Fibroblast of skin of left biceps (primary cell): ENCODE data around the gene NEMP1.
"Not testable (repeated sequence)": the region's sequence is repeated elsewhere in the genome, so short reads cannot be mapped to it uniquely, and the experiment has no call there.

ENCODE experiments used
- DNase-seq, 2 experiments: peaks; one replicate each; pipeline ENCODE4 v3.0.0-alpha.2; 2013; ENCODE audit warnings: low read depth in 2 of 2

Gene NEMP1, protein sequence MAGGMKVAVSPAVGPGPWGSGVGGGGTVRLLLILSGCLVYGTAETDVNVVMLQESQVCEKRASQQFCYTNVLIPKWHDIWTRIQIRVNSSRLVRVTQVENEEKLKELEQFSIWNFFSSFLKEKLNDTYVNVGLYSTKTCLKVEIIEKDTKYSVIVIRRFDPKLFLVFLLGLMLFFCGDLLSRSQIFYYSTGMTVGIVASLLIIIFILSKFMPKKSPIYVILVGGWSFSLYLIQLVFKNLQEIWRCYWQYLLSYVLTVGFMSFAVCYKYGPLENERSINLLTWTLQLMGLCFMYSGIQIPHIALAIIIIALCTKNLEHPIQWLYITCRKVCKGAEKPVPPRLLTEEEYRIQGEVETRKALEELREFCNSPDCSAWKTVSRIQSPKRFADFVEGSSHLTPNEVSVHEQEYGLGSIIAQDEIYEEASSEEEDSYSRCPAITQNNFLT

DNA sequence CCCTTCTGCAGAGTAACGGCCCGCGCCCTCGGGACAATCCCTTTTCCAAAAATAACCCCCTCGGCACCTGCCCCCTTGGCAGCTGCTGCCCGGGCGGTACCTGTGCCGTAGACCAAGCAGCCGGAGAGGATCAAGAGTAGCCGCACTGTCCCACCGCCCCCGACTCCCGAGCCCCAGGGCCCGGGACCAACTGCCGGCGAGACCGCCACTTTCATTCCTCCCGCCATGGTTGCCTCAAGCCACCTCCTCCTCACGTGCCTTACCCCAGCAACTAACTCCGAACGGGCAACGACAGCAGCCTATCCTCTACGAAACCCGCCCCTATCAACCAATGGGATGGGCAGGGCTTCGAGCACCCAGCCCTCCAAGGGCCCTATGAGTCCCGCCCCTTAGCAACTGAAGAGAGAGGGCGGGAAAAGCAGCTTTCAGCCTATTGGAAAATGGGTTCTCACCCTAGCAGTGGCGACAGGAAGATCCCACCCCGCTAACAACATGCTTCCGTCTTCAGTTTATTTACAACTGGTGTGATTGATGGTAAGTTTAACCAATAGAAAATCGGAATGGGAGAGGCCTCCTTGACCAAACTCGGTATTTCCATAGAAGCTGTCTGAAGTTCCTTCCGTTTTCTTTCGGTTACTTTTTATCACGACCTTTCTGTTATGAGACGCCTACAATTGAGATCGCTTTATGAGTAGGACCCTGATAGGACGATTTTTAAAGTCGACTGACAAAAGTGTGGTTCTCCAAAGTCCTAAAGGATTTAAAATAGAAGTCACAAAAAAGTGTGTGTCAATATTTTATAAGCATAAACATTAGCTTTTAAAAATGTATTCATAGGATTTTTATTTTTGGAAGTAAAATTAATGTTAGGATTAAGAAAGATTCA is at the start of gene NEMP1:
Gene NEMP1, minus strand, starts transcription at position 273 of the 886 bp plus-strand sequence. Its CDS starts 46 bp downstream, at position 227.
- peak; percentile 100 for DNase-seq

DNA sequence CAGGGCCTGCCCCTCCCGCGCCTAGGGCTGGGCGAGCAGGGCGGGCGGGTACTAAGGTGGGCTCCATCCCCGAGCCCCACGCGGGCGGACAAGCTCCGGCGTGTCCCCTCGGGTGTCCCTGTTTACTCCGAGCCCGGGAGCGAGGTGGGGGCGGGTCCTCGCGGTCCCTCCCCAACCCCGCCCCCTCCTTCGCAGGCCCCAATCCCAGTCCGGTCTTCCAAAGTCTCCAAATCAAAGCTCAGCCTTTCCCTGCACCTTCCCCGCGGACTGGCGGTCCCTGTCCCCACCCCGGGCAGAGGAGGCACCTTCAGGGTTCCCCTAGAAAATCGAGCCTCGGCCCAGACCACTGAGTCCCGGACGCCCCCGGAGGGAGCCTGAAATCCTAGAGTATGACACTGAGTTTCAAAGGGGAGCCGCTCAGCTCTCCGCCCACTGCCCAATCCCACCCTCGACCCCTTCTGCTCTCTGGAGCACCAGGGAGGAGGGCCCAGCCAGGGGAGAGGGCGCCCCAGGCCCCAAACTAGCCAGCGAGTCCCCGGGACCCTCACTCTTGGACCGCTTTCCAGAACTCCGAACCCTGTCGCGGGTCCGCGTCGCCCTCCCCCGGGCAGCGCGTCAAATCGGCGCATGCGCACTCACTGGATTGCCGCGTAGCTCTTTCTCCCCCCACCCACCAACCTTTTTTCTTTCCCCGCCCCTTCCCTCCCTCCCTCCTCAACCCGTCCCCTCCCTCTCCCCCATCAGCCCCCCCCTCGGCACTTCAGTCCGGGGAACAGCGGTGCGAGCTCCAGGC is 49.3 kb upstream of the NEMP1 start, which contains the start of gene LRP1:
Gene LRP1, plus strand, starts transcription at position 758 of the 793 bp plus-strand sequence. CDS start 482 bp downstream, outside the sequence.
- no peak for DNase-seq

DNA sequence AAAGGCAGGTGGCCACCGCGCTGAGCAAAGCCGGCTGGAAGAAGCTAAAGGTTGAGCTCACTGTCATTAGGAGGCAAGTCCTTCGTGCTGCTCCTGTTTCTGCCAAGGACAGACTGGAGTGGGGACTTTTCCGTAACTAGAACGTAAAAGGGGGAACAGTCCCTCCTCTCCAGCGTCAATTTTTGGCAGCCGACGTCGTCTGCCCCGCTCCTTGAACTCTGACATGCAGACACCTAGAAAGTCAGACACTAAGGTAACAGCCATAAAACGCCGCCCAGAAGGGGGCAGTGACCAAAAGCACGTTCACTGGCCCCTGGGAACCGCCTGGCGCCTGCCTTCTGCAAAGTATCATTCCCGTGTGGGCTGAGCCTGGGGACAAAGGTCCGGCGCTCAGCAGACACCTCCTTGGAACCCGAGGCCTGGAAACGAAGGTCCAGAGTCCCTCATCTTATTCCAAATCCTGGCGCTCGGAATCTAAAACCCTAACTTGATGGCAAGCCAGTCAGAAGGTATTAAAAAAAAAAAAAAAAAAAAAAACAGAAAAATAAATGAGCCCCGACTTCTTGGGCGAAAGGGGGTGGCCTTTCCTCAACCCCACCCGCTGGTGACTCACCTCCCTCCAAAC is 48.6 kb upstream of the NEMP1 start:
- DNase-seq: no peak

DNA sequence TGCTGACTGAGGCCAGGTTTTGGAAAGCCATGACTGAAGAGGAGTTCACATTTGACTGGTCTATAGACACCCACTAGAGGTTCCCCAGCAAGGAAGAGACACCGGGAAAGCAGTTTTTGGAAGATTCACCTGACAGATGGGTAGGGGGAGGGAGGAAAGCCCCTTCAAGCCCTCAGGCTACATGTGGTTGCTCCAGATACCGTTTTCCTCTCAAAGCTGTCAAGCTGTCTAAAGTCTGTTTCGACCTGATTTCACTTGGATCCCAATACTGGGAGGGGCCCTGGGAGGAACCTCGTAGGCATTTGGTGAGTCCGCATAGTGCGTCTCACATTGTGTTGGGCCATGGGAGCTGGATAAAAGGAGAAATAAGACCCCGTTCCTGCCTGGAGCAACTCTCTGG is 48.0 kb upstream of the NEMP1 start:
- DNase-seq: no peak

DNA sequence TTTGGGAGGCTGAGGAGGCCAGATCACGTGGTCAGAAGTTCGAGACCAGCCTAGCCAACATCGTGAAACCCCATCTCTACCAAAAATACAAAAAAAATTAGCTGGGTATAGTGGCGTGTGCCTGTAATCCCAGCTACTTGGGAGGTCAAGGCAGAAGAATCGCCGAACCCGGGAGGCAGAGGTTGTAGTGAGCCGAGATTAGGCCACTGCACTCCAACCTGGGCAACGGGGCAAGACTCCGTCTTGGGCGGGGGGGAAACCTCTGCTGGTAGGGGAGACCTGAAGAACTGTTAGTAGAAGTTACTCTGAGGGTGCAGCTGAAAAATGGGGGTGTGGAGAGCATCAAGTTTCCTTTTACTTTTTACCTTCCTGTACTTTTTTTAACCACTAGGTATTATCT is 47.5 kb upstream of the NEMP1 start:
- DNase-seq: no peak

DNA sequence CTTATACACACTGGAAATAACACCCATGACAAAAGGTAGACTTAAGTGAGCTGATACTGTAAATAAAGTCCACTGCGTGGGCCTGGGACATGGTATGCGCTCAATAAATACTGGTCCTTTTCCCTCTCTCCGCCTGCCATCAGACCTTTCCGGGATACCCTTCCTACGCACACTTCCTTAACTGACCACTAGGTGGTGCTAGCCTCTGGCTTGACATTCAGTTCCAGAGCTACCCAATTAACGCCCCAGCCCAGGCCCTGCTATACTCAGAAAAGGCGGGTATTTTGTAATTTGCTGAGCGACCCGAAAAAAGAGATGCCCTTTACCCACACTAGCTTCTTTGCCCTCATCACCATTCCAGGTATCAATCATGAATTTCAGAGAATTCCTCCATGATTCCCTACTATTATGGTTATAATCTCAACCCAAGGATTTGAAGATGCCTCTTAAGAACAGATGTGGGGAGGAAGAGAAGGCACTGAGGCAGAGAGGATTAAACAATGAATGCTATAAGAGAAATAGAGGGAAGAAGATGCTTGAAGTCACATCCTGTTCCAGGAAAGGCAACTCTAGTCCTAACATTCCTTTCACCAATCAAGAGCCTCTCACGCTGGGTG is 45.8 kb upstream of the NEMP1 start:
- DNase-seq: no peak

DNA sequence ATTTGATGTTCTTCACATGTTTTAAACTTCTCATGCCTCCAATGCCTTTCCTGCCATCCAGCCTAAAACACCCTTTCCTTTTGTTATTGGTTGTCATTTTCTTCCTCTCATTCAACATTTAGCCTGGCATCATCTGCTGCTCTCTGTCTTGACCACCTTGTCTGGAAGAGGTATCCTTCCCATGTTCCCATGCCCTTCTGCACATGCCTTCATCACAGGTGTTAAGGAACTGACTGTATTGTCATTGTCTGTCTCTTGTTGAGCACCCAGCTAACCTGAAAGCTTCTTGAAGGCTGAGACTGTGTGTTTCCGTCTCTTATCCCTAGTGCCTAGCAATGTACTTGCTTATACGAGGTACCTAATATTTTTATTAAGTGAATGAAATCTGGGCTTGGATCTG is 45.2 kb upstream of the NEMP1 start:
- DNase-seq: no peak

DNA sequence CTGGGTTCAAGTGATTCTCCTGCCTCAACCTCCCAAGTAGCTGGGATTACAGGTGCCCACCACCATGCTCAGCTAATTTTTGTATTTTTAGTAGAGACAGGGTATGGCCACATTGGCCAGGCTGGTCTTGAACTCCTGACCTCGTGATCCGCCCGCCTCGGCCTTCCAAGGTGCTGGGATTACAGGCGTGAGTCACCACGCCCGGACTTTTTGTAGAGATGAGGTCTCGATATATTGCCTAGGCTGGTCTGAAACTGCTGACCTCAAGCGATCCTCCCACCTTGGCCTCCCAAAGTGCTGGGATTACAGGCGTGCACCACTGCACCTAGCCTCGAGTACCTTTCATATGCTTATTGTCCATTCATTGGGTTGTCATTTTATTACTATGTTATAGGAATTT is 42.1 kb upstream of the NEMP1 start:
- not testable (repeated sequence) for DNase-seq

DNA sequence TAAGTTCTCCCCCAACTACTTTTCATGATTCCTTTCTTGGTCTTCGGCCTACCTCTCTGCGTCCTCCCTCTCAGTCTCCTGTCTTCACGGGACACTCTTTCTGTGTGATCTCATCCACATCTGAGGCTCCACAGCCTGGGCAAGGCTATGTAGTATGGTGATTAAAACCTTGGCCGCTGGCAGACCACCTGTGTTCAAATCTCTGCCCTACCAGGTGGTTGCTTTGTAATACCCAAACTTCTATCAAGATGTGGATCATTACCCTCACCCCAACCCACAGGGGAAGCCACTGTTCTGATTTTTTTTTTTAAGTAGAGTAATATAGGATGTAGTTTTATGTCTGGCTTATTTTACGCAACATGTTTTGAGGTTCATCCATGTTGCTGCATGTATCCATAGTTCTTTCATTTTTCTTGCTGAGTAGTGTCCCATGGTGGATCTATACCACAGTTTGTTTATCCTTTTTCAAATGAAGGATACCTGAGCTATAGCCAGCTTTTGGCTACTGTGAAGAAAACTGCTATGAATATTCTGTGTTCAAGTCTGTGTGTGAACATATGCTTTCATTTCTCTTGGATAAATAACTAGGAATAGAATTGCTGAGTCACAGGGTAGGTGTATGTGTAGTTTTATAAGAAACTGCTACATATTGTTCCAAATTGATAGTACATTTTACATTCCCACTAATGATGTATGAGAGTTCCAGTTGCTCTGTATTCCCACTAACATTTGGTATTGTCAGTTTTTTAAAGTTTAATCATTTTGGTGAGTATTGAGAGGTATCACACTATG is 40.9 kb upstream of the NEMP1 start:
- no peak for DNase-seq

DNA sequence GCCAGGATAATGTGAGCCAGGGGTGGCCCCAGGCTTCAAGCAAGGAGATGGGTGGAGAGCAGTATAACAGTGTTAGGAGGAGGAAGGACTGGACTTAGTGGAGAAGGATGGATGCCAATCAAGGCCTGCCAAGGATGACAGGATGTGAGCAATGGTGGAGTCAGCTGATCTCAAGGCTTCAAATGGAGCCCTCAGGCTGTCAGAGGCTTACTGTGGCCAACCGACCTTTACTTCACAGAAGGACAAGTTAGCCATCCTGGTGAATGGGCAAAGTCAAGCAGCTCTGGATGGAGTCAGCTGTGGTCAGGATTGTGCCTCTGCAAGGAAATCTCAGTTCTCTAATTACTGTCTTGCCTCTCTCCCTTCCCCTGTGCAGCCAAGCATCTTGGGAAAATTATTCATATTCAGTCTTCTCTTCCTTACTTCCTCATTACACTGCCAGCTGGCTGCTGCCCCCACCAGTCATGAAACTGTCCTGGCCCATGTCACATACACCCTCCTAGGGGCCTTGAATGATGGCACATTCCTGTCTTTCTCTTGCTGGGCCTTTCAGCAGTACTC is 40.2 kb upstream of the NEMP1 start:
- DNase-seq: no peak

DNA sequence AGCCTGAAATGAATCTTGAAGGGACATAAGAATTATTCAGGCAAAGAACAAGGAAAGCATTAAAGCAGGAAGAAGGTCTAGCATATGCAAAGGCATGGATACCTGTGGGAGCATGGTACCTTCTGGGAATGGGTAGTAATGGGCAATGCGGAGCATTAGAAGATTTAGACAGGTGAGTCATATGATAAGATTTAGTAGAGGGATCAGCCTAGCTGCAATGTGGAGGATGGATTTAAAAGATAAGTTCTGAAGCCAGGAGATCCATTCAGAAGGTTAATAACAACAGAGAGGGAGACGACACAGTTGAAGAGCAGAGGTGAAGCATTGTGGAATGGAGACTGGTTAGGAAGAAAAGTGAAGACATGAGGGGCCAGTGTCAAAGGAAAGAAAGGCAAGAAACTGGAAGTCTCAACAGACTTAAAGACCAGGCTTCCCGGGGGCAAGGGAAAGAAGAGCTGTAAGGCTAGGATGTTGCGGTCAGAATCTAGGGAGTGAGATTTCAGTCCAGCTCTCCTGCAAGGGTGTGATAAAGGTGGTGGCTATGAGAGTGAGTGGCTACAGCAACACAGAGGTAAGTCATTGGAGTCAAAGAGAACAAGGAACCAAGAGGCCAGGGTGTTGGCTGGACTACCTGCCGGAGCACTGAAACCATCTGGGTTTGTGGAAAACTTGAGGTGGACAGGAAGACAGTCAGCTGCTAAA is 38.1 kb upstream of the NEMP1 start:
- DNase-seq: no peak

DNA sequence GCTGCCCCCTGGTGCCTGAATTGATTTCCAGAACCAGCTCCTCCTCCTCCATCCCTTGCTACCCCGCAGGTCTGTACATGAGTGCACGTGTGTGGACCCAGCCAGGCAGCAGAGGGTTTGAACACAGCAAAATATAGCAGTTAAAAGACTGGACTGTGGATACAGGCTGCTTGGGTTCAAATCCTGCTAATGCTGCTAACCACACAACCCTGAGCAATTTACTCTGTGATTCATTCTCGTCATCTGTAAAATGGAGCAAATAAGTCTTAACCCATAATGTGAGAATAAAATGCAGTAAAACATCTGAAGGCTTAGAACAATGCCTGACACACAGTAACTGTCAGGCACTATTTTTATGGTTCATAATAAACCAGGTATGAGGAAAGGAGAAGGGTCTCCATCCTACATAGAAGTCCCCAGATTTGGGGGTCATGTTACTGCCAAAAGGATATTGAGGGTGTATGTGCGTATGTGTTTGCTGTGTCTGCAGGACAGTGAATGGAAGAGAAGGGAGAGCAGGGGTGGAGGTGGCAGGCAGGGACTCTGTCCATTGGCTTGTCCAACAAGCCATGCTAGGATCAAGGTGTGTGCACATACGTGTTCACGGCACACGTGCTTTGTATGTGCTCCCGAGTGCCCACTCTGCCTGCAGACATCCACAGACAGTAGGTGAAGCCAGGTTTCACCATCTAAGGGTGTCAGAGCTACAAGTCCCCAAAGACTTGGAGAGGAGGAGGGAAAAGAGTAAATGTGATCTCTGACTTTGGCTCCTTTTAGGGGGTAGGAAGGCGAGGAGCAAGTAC is 34.1 kb upstream of the NEMP1 start:
- no peak for DNase-seq

DNA sequence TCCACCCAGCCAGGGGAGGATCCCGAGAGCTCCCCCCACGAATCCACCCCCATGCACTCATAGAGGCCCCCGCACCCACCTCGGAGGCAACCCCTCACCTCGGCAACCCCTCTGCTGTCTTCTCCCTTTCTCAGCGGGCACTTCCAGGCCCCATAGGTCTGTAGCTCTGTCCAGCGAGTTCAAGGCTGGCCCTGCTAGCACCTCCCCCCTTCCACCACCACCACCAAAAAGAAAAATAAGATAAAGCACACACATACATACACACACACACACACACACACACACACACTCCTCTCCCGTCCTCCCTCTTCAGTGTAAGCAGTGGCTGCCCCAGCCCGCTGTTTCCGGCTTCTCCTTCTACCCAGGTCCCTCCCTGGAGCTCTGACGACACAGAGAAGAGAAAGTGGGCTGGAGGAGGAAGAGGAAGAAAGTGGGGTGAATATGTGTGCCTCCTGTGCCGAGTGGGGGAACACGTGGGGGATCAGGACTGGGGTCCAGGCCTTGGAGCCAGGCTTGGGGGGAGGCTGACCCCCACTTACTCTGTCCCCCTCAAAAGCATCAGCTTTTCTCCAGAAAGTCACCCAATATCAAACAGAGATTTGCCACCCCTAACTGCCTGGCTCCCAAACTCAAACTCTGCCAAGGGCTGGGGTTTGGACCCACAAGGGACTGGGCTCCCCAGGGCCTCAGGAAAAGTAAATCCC is 32.6 kb upstream of the NEMP1 start, which contains the start of gene STAT6:
Gene STAT6, minus strand, starts transcription at position 332 of the 704 bp plus-strand sequence. CDS start 3,084 bp downstream, outside the sequence.
- DNase-seq: peak in 1 of 2 experiments; percentile 65

DNA sequence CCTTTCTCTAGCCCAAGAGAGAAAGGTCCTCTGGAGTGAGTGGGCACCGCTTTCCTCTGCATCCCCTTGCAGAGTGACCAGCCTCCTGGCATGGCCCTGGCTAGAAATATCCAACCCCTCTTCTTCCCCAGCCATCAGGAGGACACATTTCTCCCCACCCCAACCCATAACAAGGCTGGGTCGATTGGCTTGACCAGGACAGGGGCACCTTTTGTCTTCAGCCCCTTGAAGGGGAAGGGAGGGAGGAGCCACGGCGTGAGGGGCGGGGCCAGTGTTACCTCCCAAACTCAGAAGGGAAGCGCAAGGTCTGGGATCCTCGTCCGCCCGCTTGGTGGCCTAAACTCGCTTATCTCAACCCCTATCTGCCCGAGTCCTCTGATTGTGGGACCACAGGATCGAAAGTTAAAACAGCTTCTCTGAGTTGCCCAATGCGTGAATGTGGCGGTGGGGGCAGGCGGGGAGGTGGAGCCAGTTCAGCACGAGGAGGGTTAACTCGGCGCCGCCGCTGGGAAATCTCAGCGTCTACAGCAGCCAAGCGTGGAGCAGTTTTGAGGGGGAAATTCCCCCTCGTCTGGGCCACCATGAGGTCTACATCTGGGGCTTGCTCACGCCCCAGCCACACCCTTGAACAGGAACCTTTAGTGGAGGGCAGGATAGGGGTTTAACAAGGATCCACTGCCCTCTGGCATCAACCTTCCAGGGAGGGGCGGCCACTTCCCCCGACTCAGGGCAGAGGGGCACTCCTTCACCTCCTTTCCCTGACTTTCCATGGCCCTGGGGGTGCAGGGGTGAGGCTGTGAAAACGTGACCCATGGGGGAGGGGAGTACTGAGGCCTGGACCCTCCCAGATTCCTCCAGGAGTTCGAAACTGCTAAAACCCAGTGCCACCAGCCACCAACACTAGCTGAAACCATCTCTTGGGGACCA is 31.8 kb upstream of the NEMP1 start:
- no peak for DNase-seq

DNA sequence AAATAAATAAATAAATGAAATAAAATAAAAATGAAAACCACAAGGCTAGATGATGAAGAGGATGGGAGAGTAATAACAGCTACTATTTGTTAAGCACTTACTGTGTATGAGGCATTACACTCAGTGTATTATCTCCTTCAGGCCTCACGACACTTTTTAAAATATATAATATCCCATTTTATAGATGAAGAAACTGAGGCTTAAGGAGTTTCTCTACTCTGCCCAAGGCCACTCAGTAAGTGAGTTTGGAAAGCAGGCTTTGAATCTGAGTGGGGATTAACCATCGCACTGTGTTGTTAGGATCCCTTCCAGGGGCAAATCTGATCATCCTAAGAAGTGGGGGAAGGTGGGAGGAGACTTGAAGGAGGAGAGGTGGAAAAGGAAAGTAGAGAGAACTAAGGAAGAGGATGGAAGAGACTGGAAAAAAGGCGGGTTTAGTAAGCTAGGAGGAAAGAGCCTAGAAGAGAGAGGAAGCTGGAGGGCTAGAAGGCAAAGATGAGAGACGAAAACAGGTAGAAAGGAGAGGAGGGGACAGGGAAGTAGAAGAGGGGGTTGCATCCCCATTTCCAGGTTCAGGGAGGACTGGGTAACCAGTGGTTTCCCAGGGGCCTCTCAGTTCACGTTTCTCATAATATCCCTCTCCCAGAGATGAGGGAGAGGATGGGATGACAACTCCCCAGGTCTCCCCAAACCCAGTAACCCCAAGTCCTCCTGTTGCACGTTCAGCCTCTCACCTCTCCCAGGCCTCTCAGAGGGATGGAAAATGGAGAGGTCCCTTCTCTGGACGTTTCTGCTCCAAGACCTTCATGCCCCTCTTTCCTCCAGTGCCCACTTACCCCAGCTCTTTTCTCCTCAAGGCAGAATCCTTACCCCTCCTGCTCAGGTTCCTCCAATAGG is 30.9 kb upstream of the NEMP1 start:
- no peak for DNase-seq
